IMR-90 (cell line): ENCODE results near the gene MFN2. TPM values are rescaled to one million over a fixed set of nuclear protein-coding genes. Genes with fewer than 3 reads are reported as not detected.

ENCODE experiments used
- ATAC-seq: fragments of 200-7000 bp; cut with Tn5 transposase; 2 replicates; pipeline ENCODE4 v1.9.1; 2020; ENCODE audit warnings: low read depth, mild to moderate bottlenecking, moderate library complexity
- BruUV-seq: library from RNA; stranded (reverse); fragments of 400-500 nt; replicated peaks from 2 replicates; lab custom pipeline; 2021; lab: Mats Ljungman, UMichigan
- CTCF ChIA-PET: fragments of 300-600 bp; formaldehyde crosslinking; extraction: SDS; loops from one replicate; lab custom pipeline; 2021; ENCODE audit warnings: antibody characterized with exemption; lab: Yijun Ruan, JAX
- POLR2A ChIA-PET: fragments of 300-600 bp; sonication (Branson Sonifier 250); formaldehyde crosslinking; loops from one replicate; lab custom pipeline; 2022; ENCODE audit warnings: antibody characterized with exemption; ENCODE audit not compliant: unreplicated experiment; lab: Charles Lee
- DNase-seq: peaks from one replicate; pipeline ENCODE4 v3.0.0; 2013
- H2AFZ ChIP-seq: replicated peaks from 2 replicates; pipeline ENCODE3; 2013; ENCODE audit warnings: low read length, mild to moderate bottlenecking; ENCODE audit not compliant: poor library complexity
- H2AK5ac ChIP-seq: 2 replicates; pipeline ENCODE4 v1.6.1; 2013; ENCODE audit warnings: low read depth, low read length, inconsistent platforms
- H2AK9ac ChIP-seq: replicated peaks from 2 replicates; pipeline ENCODE3; 2013; ENCODE audit warnings: mild to moderate bottlenecking, low read depth, low read length, moderate library complexity; ENCODE audit not compliant: poor library complexity
- H2BK120ac ChIP-seq: 2 replicates; pipeline ENCODE4 v1.6.1; 2013; ENCODE audit warnings: low read depth, low read length, inconsistent platforms
- H2BK15ac ChIP-seq: 3 replicates; pipeline ENCODE4 v1.6.1; 2013; ENCODE audit warnings: low read depth, low read length, inconsistent platforms
- H2BK20ac ChIP-seq: 2 replicates; pipeline ENCODE4 v1.6.1; 2013; ENCODE audit warnings: low read depth, mild to moderate bottlenecking, inconsistent platforms, low read length, moderate library complexity
- H2BK5ac ChIP-seq: 2 replicates; pipeline ENCODE4 v1.6.1; 2013; ENCODE audit warnings: mild to moderate bottlenecking, low read depth, low read length, inconsistent platforms; ENCODE audit not compliant: poor library complexity, severe bottlenecking
- H3K14ac ChIP-seq: replicated peaks from 2 replicates; pipeline ENCODE4 v1.6.1; 2013; ENCODE audit warnings: low read depth, low read length, inconsistent platforms
- H3K18ac ChIP-seq: 2 replicates; pipeline ENCODE4 v1.6.1; 2013; ENCODE audit warnings: low read depth, low read length, control low read depth
- H3K23ac ChIP-seq: 2 replicates; pipeline ENCODE4 v1.6.1; 2013; ENCODE audit warnings: low read depth, low read length, inconsistent platforms
- H3K27ac ChIP-seq: 2 replicates; pipeline ENCODE4 v1.5.1; 2013; ENCODE audit warnings: mild to moderate bottlenecking, control low read depth, low read length; ENCODE audit not compliant: insufficient read depth
- H3K27me3 ChIP-seq: 2 replicates; pipeline ENCODE4 v1.6.1; 2013; ENCODE audit warnings: low read length; ENCODE audit not compliant: control insufficient read depth, insufficient read depth
- H3K36me3 ChIP-seq: 2 replicates; pipeline ENCODE4 v1.6.1; 2013; ENCODE audit warnings: low read length, mixed read lengths; ENCODE audit not compliant: control insufficient read depth, insufficient read depth
- H3K4ac ChIP-seq: 2 replicates; pipeline ENCODE4 v1.6.1; 2013; ENCODE audit warnings: low read depth, low read length, inconsistent platforms
- H3K4me1 ChIP-seq: 2 replicates; pipeline ENCODE4 v1.6.1; 2013; ENCODE audit warnings: low read length, mixed read lengths; ENCODE audit not compliant: control insufficient read depth, insufficient read depth
- H3K4me2 ChIP-seq: 2 replicates; pipeline ENCODE4 v1.6.1; 2013; ENCODE audit warnings: low read depth, mild to moderate bottlenecking, control low read depth, low read length, moderate library complexity
- H3K4me3 ChIP-seq: 2 replicates; pipeline ENCODE4 v1.5.1; 2013; ENCODE audit warnings: low read depth, mild to moderate bottlenecking, control low read depth, low read length, moderate library complexity; ENCODE audit not compliant: insufficient read depth
- H3K56ac ChIP-seq: 2 replicates; pipeline ENCODE4 v1.6.1; 2013; ENCODE audit warnings: low read length, inconsistent platforms; ENCODE audit not compliant: insufficient read depth; ENCODE audit errors: extremely low read depth
- H3K79me1 ChIP-seq, 2 experiments: 2 replicates each; pipeline ENCODE4 v1.6.1; 2013; ENCODE audit warnings: low read length in 2 of 2, inconsistent platforms in 1 of 2, low read depth in 1 of 2
- H3K9ac ChIP-seq: 2 replicates; pipeline ENCODE4 v1.6.1; 2013; ENCODE audit warnings: low read depth, low read length, control low read depth
- H3K9me1 ChIP-seq: 2 replicates; pipeline ENCODE4 v1.6.1; 2013; ENCODE audit warnings: low read length, inconsistent platforms; ENCODE audit not compliant: insufficient read depth
- H3K9me3 ChIP-seq: 2 replicates; pipeline ENCODE4 v1.6.1; 2013; ENCODE audit warnings: low read length; ENCODE audit not compliant: control insufficient read depth, insufficient read depth
- H4K20me1 ChIP-seq: 2 replicates; pipeline ENCODE4 v1.6.1; 2013; ENCODE audit warnings: low read length, inconsistent platforms; ENCODE audit not compliant: insufficient read depth
- H4K5ac ChIP-seq: 2 replicates; pipeline ENCODE4 v1.6.1; 2013; ENCODE audit warnings: mild to moderate bottlenecking, low read depth, low read length, control low read depth
- H4K8ac ChIP-seq, 2 experiments: 2 replicates each; pipeline ENCODE4 v1.6.1; 2013; ENCODE audit warnings: low read depth in 2 of 2, low read length in 2 of 2, control low read depth in 1 of 2, inconsistent platforms in 1 of 2
- H4K91ac ChIP-seq: 2 replicates; pipeline ENCODE4 v1.6.1; 2013; ENCODE audit warnings: low read depth, low read length, inconsistent platforms; ENCODE audit not compliant: insufficient read depth
- SMC3 ChIP-seq: fragments of 150-350 bp; IDR thresholded peaks from 2 replicates; pipeline ENCODE4 v1.6.1; 2016; ENCODE audit warnings: low read depth, mild to moderate bottlenecking, antibody characterized with exemption, low read length, moderate library complexity
- WGBS, 2 experiments: methylation state at CpG; one replicate each; pipeline versions ENCODE4 v1.1.5 to v1.1.7; 2013; ENCODE audit warnings: missing lambda C conversion rate in 2 of 2; ENCODE audit not compliant: insufficient read length in 1 of 2; ENCODE audit errors: extremely low coverage in 2 of 2; 5-methylcytosine and 5-hydroxymethylcytosine counted together
- dilution Hi-C: fragments of 300-500 bp; cut with HindIII; formaldehyde crosslinking; loops from one replicate; pipeline ENCODE4 v1.14.3; 2018; ENCODE audit warnings: low sequenced_read_pairs; ENCODE audit not compliant: unreplicated experiment
- in situ Hi-C: fragments of 300-500 bp; cut with MboI; formaldehyde crosslinking; loops from 3 replicates; pipeline ENCODE4 v1.14.3; 2019; ENCODE audit warnings: low sequenced_read_pairs, inconsistent platforms, mixed read lengths
- intact Hi-C: fragments of 100-400 bp; cut with micrococcal nuclease; formaldehyde crosslinking; loops from 2 replicates; pipeline ENCODE4 v1.10.0; 2022
- polyA plus RNA-seq, 3 experiments: library from polyadenylated mRNA; depleted of rRNA; stranded (reverse); fragments of >200 nt; gene quantifications; 2 replicates each; pipeline ENCODE4 v1.2.3, GENCODE V29; 2012; ENCODE audit warnings: low replicate concordance in 1 of 3
- total RNA-seq: library from RNA; depleted of rRNA; stranded (reverse); fragments of >200 nt; gene quantifications from 2 replicates; pipeline ENCODE4 v1.2.3, GENCODE V29; 2012
- TF ChIP-seq, protein P1 (sequence below): fragments of 150-350 bp; IDR thresholded peaks from 2 replicates; pipeline ENCODE4 v1.6.1; 2016; ENCODE audit warnings: low read depth, mild to moderate bottlenecking, low read length, moderate library complexity, borderline replicate concordance

MFN2 gene
- total and polyA plus RNA-seq, 2 of the 4 experiments (the other 2 are of a cell fraction) = 52.8 to 84.2 TPM

DNA sequence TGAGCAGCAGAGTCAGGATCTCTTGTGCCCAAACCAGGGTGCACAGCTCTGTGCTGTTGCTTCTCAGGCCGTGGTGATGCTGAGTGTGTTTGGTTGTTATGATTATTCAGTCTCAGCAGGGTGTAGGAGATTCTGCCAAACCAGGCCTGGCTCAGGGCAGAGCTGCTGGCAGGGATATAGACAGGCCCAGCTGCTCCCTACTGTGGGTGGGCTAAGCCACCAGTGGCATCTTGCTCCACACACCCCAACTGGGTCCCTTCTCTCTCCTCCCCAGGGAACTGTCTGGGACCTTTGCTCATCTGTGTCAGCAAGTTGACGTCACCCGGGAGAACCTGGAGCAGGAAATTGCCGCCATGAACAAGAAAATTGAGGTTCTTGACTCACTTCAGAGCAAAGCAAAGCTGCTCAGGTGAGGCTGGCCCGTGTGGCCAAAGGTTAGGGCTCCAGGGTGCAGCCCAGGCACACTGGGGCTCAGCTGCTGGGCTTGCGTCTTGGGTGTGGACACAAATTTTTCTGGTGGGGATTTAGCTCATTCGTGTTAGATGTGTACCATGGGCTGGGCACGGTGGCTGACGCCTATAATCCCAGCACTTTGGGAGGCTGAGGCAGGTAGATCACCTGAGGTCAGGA, 29.2 kb downstream of the MFN2 start:
- TF ChIP-seq, protein P1, sequence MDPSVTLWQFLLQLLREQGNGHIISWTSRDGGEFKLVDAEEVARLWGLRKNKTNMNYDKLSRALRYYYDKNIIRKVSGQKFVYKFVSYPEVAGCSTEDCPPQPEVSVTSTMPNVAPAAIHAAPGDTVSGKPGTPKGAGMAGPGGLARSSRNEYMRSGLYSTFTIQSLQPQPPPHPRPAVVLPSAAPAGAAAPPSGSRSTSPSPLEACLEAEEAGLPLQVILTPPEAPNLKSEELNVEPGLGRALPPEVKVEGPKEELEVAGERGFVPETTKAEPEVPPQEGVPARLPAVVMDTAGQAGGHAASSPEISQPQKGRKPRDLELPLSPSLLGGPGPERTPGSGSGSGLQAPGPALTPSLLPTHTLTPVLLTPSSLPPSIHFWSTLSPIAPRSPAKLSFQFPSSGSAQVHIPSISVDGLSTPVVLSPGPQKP = no peak
- no peak for TF ChIP-seq SMC3
- 95% methylated on average over 4 of the region's 9 CpGs; no CpG with 5 or more reads in 1 of the 2 experiments for WGBS, 2 experiments
- Histone ChIP-seq H3K4ac (no peak overlapping the region), H3K4me2 (no peak overlapping the region), H2BK15ac (no peak overlapping the region), H2BK120ac (no peak overlapping the region), H3K9me1 (peaks cover 4% of the 10 kb centered on the region; the same call in 1 of the 2 replicates), H2BK20ac (no peak overlapping the region), H4K8ac (no peak overlapping the region), H3K23ac (no peak overlapping the region), H3K27ac (no peak overlapping the region), H3K9ac (no peak overlapping the region), H3K27me3 (no peaks in the 10 kb centered on the region), H3K14ac (no peak overlapping the region), H2AFZ (no peak overlapping the region), H3K4me3 (no peak overlapping the region), H2AK9ac (no peak overlapping the region), H3K36me3 (peaks cover 64% of the 10 kb centered on the region), H4K91ac (no peak overlapping the region), H3K56ac (no peak overlapping the region), H3K4me1 (no peaks in the 10 kb centered on the region), H3K9me3 (no peaks in the 10 kb centered on the region), H3K79me1 (0 out of 4 replicates have a peak, but pooled peaks cover 0 to 2% of the 10 kb centered on the region in 2 experiments), H3K18ac (no peak overlapping the region), H4K20me1 (no peaks in the 10 kb centered on the region), H2AK5ac (no peak overlapping the region), H4K5ac (no peak overlapping the region), H2BK5ac (no peak overlapping the region)
- BruUV-seq = no TSS peak
- ChIA-PET POLR2A (no interaction called here), CTCF (no interaction called here)
- DNase-seq (no peak), ATAC-seq (no peak)
- dilution Hi-C loops = no loop called here
- in situ Hi-C loops = no loop called here
- intact Hi-C loops = no loop called here
